ENCODE data around the gene CDH18. TPM values are rescaled to one million over a fixed set of nuclear protein-coding genes. Genes with fewer than 3 reads are reported as not detected.

CDH18 gene
- total RNA-seq, 2 experiments from 2014 or later = not detected

DNA sequence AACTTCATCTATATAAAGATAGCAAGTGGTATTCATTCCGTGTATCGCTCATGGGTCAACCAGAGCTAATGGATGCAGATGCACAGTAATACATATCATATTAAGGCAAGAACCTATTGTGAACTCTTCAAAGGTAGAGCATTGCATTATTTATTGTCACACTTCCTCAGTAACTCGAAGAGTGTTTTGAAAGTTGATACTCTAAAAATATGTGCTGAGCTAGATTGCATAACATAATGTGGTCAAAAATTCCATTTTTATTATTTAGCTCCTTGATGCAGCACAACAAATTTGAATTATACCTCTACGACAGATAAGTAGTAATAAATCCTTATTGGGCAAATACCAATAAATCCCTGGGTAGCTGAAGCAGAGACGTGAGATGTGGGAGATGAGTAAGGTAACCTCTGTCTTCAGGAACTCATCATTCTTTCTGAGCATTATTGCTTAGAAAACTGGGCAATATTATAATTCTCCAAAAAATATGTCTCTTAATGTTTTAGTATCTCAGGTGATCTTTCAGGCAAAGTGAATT, 70.3 kb downstream of the CDH18 start:
- no peaks in the 10 kb centered on the region for H3K27me3 Mint-ChIP-seq
- H3K4me1 Mint-ChIP-seq = no peaks in the 10 kb centered on the region
- no peak overlapping the region for H3K27ac Mint-ChIP-seq
- H3K9me3 Mint-ChIP-seq = peaks cover 1% of the 10 kb centered on the region
- CTCF ChIA-PET = no interaction called here
- DNase-seq = no peak
- H3K4me3 Mint-ChIP-seq = no peak overlapping the region
- no peaks in the 10 kb centered on the region for H3K36me3 Mint-ChIP-seq (ENCODE audit: low read depth)
- POLR2A ChIA-PET = no interaction called here

DNA sequence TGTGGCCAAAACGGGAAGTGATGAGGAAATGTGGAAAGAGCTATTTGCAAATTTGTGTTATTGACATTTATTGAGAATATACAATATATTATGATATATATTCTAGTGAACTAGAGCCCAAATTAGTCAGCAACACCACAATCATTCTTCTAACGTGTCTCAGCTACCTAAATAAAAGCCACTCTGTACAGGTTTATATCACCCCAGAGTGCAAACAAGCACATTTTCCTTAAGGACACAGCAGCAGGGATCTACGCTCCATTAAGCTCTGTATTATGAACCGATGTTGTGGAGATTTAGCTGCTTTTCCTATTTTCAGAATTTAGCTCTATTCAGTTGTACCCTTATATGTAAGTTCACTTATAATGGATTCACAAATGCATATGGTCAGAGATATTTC, 77.9 kb downstream of the CDH18 start:
- Mint-ChIP-seq H3K9me3 (peaks cover 1% of the 10 kb centered on the region), H3K4me1 (no peaks in the 10 kb centered on the region), H3K27me3 (no peaks in the 10 kb centered on the region), H3K4me3 (no peak overlapping the region), H3K27ac (no peak overlapping the region), H3K36me3 (ENCODE audit: low read depth) (no peaks in the 10 kb centered on the region)
- no peak for DNase-seq
- ChIA-PET POLR2A (no interaction called here), CTCF (no interaction called here)

DNA sequence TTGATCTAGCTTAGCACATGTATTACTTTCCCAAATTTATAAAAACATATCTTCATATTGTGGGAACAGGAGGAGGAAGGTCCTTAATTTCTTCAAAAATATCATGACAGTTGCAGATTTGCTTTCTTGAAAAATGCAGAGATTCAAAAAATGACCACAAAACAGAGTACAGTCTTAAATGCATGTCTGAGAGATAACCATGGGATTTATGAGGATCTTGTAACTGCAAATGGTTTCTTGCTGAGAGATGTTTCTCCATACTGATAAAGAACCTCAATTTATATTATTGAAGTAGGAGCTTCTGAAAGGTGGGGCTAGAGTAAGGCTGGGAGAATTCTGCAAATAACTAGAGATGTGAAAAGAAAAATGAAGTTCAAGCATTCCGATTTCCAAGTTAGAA, 83.2 kb downstream of the CDH18 start:
- no peak overlapping the region for H3K4me3 Mint-ChIP-seq
- H3K9me3 Mint-ChIP-seq = peaks cover 4% of the 10 kb centered on the region
- H3K4me1 Mint-ChIP-seq = no peaks in the 10 kb centered on the region
- ChIA-PET CTCF (no interaction called here), POLR2A (no interaction called here)
- no peaks in the 10 kb centered on the region for H3K27me3 Mint-ChIP-seq
- H3K36me3 Mint-ChIP-seq (ENCODE audit: low read depth) = no peaks in the 10 kb centered on the region
- DNase-seq = no peak
- H3K27ac Mint-ChIP-seq = no peak overlapping the region

DNA sequence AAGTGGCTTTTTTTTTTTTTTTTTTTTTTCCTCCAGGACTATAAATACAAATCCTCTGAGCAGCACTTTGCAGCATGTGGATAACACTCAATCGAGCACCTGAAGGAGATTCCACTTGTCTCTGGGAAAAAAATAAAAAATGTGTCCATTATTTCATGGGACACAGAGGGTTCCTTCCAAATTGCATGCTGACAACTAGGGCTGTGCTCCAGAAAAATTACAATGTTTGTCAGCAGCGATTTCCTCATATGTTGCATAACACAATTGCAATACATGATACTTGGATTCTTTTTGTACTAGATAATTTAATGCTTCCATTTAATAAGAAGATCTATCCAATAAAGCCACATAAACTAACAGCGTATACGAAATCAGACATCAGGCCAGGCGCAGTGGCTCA, 84.4 kb downstream of the CDH18 start:
- POLR2A ChIA-PET = no interaction called here
- Mint-ChIP-seq H3K36me3 (ENCODE audit: low read depth) (no peaks in the 10 kb centered on the region), H3K27ac (no peak overlapping the region), H3K9me3 (peaks cover 4% of the 10 kb centered on the region), H3K27me3 (no peaks in the 10 kb centered on the region), H3K4me1 (no peaks in the 10 kb centered on the region), H3K4me3 (no peak overlapping the region)
- CTCF ChIA-PET = no interaction called here
- DNase-seq = no peak

DNA sequence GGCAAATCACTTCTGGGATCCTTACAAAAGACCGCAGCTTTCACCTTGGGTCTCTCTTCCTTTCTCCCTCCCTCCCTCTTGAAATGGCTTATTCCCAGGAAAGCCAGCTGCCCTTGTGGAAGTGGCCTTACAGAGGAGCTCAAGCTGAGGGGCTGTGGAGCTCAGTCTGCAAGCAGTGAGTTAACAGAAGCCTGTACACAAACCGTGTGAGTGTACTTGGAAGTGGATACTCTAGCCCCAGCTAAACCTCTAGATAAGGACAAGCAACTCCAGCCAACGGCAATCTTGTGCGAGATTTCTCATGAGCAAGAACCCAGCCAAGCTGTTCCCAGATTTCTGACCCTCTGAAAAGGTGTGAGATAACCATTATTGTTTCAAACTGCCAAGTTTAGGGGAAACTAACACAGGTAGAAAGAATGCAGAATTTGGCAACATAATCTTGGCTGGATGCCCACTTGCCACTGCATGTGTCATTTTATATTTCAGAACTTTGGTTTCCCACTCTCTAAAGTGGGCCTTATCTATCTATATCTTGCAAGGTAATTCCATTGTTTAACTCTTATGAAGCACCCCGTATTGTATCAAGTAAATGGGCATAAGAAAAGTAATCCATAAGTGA, 85.6 kb downstream of the CDH18 start:
- CTCF ChIA-PET = no interaction called here
- no peaks in the 10 kb centered on the region for H3K36me3 Mint-ChIP-seq (ENCODE audit: low read depth)
- no peak overlapping the region for H3K27ac Mint-ChIP-seq
- H3K27me3 Mint-ChIP-seq = no peaks in the 10 kb centered on the region
- POLR2A ChIA-PET = no interaction called here
- H3K4me3 Mint-ChIP-seq = no peak overlapping the region
- no peaks in the 10 kb centered on the region for H3K4me1 Mint-ChIP-seq
- DNase-seq = no peak
- H3K9me3 Mint-ChIP-seq = peaks cover 4% of the 10 kb centered on the region

DNA sequence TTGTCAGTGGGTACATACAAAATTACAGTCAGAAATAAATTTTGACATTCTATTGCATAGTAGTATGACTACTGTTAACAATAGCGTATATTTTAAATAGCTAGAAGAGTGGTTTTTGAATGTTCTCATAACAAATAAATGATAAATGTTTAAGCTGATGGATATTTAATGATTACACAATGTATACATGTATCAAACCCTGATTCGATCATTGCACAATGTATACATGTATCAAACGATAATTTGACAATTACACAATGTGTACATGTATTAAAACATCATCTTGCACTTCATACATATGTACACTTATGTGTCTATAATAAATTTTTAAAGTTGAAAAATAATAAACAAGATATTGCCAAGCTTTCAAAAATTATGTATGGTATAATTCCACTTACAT, 87.7 kb downstream of the CDH18 start:
- H3K27me3 Mint-ChIP-seq = no peaks in the 10 kb centered on the region
- POLR2A ChIA-PET = no interaction called here
- H3K4me1 Mint-ChIP-seq = no peaks in the 10 kb centered on the region
- no peak overlapping the region for H3K27ac Mint-ChIP-seq
- CTCF ChIA-PET = no interaction called here
- DNase-seq = no peak
- H3K4me3 Mint-ChIP-seq = no peak overlapping the region
- peaks cover 4% of the 10 kb centered on the region for H3K9me3 Mint-ChIP-seq
- H3K36me3 Mint-ChIP-seq (ENCODE audit: low read depth) = no peaks in the 10 kb centered on the region

DNA sequence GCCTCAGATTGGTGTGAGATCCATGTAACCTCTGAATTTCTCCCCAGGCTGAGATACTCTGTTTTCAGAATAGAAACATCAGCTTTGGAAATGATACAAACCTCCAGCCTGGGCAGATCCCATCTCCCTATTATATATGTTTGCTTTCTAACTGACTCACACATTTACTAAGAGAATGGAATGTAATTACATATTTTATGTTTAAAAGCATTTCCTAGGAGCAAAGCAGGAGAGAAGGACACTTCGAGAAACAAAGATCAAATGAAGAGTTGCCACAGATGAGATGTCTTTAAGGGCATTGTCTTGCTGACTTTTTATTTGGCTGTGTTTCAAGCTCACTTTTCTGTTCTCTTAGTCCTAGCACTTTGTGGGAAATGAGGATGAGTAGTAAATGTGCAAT, 96.3 kb downstream of the CDH18 start:
- no peaks in the 10 kb centered on the region for H3K27me3 Mint-ChIP-seq
- ChIA-PET POLR2A (no interaction called here), CTCF (no interaction called here)
- no peaks in the 10 kb centered on the region for H3K36me3 Mint-ChIP-seq (ENCODE audit: low read depth)
- no peaks in the 10 kb centered on the region for H3K4me1 Mint-ChIP-seq
- H3K27ac Mint-ChIP-seq = no peak overlapping the region
- DNase-seq = no peak
- H3K9me3 Mint-ChIP-seq = peaks cover 6% of the 10 kb centered on the region
- H3K4me3 Mint-ChIP-seq = no peak overlapping the region

DNA sequence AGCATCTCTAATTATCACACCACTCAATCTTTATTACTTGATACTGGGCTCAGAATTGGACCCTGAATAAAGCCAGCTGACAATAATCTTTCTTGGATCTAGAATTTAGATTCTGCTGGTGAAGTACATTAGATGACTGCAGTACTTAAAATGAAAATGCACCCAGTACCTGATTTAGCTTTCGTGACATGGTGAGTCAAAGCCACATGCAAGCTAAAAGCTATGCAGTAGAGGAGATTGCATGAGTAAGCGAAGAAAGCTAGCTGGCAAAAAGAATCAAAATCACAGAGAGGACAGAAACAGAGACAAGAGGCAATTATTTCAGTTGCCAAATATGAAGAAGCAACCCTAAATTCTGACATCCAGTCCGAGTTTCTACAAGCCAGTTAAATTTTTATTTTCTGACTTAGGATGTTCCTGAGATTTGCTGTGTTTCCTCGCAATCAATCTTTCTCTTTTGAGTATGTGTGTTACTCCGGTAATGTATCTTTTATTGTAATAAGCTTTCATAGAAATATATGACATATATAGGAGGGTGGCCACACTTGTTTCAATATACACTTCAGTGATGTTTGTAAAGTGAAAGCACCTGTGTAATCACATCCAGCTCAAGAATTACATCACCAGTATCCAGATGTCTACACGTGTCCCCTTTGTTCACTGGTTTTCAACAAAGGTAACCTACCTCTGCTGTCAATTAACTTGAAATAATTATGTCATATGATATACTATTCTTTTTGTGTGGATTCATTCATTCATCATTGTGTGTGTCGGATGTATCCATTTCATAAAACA, 101.7 kb downstream of the CDH18 start:
- POLR2A ChIA-PET = no interaction called here
- Mint-ChIP-seq H3K27ac (no peak overlapping the region), H3K4me3 (no peak overlapping the region), H3K9me3 (peaks cover 8% of the 10 kb centered on the region), H3K36me3 (ENCODE audit: low read depth) (no peaks in the 10 kb centered on the region), H3K27me3 (no peaks in the 10 kb centered on the region), H3K4me1 (no peaks in the 10 kb centered on the region)
- no peak for DNase-seq
- CTCF ChIA-PET = no interaction called here

DNA sequence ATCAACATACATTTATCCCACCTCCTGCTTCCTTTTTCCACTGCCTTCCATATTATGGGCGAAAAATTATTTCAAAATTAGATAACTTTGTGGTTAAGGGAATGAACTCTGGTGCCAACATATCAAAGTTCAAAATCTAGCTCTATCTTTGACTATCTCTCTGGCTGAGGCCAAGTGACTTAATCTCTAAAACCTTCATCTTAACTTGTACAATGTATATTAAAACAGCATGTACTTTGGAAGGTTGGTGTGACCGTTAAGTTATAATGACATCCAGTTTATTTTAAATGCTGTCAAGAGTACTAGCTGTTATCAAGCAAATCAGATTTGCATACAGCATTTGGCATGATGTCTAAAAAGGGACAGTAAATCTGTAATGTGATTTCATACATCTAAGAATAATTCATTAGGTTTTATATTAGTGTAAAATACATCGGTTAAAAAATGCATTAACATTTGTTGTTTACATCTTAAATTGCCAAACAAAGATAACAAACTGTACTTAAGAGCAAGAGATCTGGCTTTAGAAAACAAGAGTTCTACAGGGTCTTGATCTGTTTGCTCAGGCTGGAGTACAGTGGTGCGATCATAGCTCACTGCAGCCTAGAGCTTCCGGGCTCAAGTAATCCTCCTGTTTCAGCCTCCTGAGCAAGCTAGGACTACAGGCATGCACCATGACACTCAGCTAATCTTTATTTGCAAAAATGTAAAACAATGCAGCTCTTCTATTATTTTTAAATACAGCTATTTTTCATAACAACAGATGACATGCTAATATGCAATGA, 102.8 kb downstream of the CDH18 start:
- H3K36me3 Mint-ChIP-seq (ENCODE audit: low read depth) = no peaks in the 10 kb centered on the region
- no peaks in the 10 kb centered on the region for H3K4me1 Mint-ChIP-seq
- no peak for DNase-seq
- POLR2A ChIA-PET = no interaction called here
- peaks cover 6% of the 10 kb centered on the region for H3K9me3 Mint-ChIP-seq
- CTCF ChIA-PET = no interaction called here
- no peak overlapping the region for H3K27ac Mint-ChIP-seq
- no peaks in the 10 kb centered on the region for H3K27me3 Mint-ChIP-seq
- H3K4me3 Mint-ChIP-seq = no peak overlapping the region

DNA sequence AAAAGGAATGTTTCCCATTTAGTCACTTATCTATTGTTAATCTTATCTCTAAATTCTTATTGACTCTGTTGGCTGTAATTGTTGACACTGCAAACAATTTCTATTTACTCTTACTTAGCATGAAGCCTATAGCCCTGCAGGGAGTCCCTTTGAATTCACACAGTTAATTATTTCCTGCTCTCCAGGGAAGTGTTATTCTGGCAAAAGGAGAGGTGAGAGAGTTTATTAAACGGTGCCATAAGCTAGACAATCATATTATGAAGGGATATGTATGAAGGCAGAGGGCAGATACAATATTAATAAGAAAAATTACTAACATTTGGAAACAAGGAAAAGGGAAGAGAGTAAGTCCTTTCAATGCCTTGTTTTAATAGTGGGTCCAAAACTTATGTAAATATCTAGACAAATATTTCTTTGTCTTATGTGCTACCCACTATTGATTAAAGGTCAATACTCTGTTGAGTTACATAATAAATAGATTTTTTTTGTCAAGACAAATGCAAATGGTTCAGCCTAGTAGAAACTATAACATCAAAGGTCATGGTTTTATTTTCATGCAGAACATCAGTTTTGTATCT, 107.1 kb downstream of the CDH18 start:
- Mint-ChIP-seq H3K27me3 (no peaks in the 10 kb centered on the region), H3K36me3 (ENCODE audit: low read depth) (no peaks in the 10 kb centered on the region), H3K27ac (no peak overlapping the region), H3K9me3 (peaks cover 5% of the 10 kb centered on the region), H3K4me3 (no peak overlapping the region), H3K4me1 (no peaks in the 10 kb centered on the region)
- POLR2A ChIA-PET = interaction anchor here (0.6 kb wide), 1 partner anchor 19 kb away, joined by 3 read pairs; no protein-coding TSS in a partner anchor
- CTCF ChIA-PET = no interaction called here
- no peak for DNase-seq

DNA sequence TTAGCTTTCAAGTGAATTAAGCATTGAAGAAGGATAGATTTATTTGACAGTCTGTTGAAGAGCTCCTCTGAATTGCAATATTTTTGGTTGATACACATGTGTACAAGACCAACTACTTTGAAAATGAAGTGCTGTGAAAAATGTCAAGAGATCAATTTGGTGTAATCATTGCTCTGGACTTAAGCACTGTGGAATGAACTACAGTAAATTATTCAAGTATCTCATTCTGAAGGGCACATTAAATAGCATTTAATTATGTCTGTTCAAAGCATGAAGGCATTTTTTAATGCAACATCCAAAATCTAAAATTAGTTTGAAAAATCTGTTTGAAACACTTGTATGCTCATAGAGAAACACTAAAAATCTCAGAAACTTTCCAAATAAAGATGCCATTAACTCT, 107.5 kb downstream of the CDH18 start:
- H3K4me3 Mint-ChIP-seq = no peak overlapping the region
- H3K9me3 Mint-ChIP-seq = peaks cover 5% of the 10 kb centered on the region
- CTCF ChIA-PET = no interaction called here

DNA sequence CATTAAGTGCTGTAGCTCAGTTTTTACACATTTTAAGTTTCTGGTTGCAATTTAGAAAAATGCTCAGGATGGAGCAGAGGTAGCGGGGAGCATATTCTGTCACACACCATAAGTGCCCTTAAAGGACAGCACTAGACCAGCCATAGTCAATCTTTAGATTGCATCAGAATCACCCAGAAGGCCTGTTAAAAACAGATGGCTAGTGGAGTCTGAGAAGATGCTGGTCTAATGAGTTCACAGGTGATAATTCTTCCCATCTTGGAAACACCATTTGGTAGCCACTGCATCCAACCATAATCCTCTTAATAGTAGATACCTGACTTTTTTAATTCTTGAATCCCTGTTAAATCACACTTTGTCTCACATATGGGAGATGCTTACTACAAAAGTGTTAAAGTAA, 113.2 kb downstream of the CDH18 start:
- Mint-ChIP-seq H3K9me3 (peaks cover 8% of the 10 kb centered on the region), H3K27me3 (no peaks in the 10 kb centered on the region), H3K4me3 (no peak overlapping the region), H3K4me1 (no peaks in the 10 kb centered on the region), H3K27ac (no peak overlapping the region), H3K36me3 (ENCODE audit: low read depth) (no peaks in the 10 kb centered on the region)
- CTCF ChIA-PET = interaction anchor here (0.6 kb wide), 1 partner anchor 89 kb away, joined by 4 read pairs; no protein-coding TSS in a partner anchor
- POLR2A ChIA-PET = no interaction called here
- DNase-seq = no peak

More for the DNA sequence above, 107.5 kb downstream of the CDH18 start:
- H3K36me3 Mint-ChIP-seq (ENCODE audit: low read depth) = no peaks in the 10 kb centered on the region
- H3K4me1 Mint-ChIP-seq = no peaks in the 10 kb centered on the region
- no peak overlapping the region for H3K27ac Mint-ChIP-seq
- no peaks in the 10 kb centered on the region for H3K27me3 Mint-ChIP-seq
- no peak for DNase-seq
- POLR2A ChIA-PET = no interaction called here

DNA sequence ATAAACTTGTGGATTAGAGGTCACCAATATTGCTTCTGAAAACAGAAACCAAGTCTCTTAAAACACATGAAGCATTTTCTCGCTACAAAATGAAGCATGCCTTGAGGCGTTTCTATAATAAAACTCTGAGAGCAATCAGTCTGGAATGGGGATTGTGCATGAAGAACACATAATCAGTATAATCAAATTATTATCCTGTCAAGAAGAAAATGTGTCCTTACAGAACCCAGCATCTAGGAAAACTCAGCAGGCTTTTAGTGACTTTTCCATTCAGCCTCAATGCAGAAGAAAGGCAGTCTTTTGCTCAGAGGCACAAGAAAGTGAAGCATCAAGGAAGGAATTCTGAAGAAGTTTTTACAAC, 121.9 kb downstream of the CDH18 start:
- Mint-ChIP-seq H3K27ac (no peak overlapping the region), H3K9me3 (peaks cover 13% of the 10 kb centered on the region), H3K27me3 (no peaks in the 10 kb centered on the region), H3K4me3 (no peak overlapping the region), H3K4me1 (no peaks in the 10 kb centered on the region), H3K36me3 (ENCODE audit: low read depth) (no peaks in the 10 kb centered on the region)
- CTCF ChIA-PET = no interaction called here
- POLR2A ChIA-PET = no interaction called here
- no peak for DNase-seq

Measured in activated CD4-positive, alpha-beta memory T cell treated with anti-CD3 and anti-CD28 coated beads, Interleukin-2, amount 10 ng/mL, durations not matched to agents 7 days and 5 days (primary cell).